Neuronal stem cell (in vitro differentiated cells): ENCODE measurements around the gene TRPM3.

ENCODE experiments used
- DNase-seq: peaks from one replicate; pipeline ENCODE4 v3.0.0-alpha.2; 2013; ENCODE audit warnings: low spot score
- H2AFZ ChIP-seq: one replicate; pipeline ENCODE4 v1.6.1; 2013; ENCODE audit warnings: mild to moderate bottlenecking, low read length, inconsistent platforms
- H2AK5ac ChIP-seq: 2 replicates; pipeline ENCODE4 v1.6.1; 2013; ENCODE audit warnings: low read depth, mild to moderate bottlenecking, inconsistent platforms, low read length, moderate library complexity, mixed read lengths
- H2BK120ac ChIP-seq: 2 replicates; pipeline ENCODE4 v1.6.1; 2013; ENCODE audit warnings: low read depth, mild to moderate bottlenecking, inconsistent platforms, low read length, moderate library complexity, mixed read lengths
- H2BK12ac ChIP-seq: one replicate; pipeline ENCODE4 v1.6.1; 2013; ENCODE audit warnings: low read length, inconsistent platforms
- H2BK15ac ChIP-seq: 2 replicates; pipeline ENCODE4 v1.6.1; 2013; ENCODE audit warnings: mild to moderate bottlenecking, low read length, inconsistent platforms, mixed read lengths
- H2BK5ac ChIP-seq: one replicate; pipeline ENCODE4 v1.6.1; 2013; ENCODE audit warnings: inconsistent platforms, mild to moderate bottlenecking, low read length, moderate library complexity
- H3K14ac ChIP-seq: one replicate; pipeline ENCODE4 v1.6.1; 2013; ENCODE audit warnings: low read length, inconsistent platforms
- H3K18ac ChIP-seq: 2 replicates; pipeline ENCODE4 v1.6.1; 2013; ENCODE audit warnings: low read length, inconsistent platforms
- H3K23ac ChIP-seq: 2 replicates; pipeline ENCODE4 v1.6.1; 2013; ENCODE audit warnings: low read depth, mild to moderate bottlenecking, mixed read lengths, low read length, inconsistent platforms; ENCODE audit not compliant: poor library complexity
- H3K27ac ChIP-seq: replicated peaks from 3 replicates; pipeline ENCODE4 v1.5.1; 2013; ENCODE audit warnings: low read length, inconsistent platforms
- H3K27me3 ChIP-seq, 3 experiments: 2 replicates each; pipeline ENCODE4 v1.6.1; 2013; ENCODE audit warnings: low read length in 3 of 3, mild to moderate bottlenecking in 2 of 3, inconsistent platforms in 1 of 3, low read depth in 1 of 3, mixed read lengths in 1 of 3, moderate library complexity in 1 of 3; ENCODE audit not compliant: control insufficient read depth in 3 of 3, insufficient read depth in 3 of 3
- H3K36me3 ChIP-seq, 2 donors: replicated peaks in 1 of 2; 2 replicates each; pipeline ENCODE4 v1.6.1; 2013; ENCODE audit warnings: low read length in 2 of 2; ENCODE audit not compliant: control insufficient read depth in 2 of 2, insufficient read depth in 2 of 2
- H3K4ac ChIP-seq: 2 replicates; pipeline ENCODE4 v1.6.1; 2013; ENCODE audit warnings: inconsistent platforms, mild to moderate bottlenecking, low read length, moderate library complexity
- H3K4me1 ChIP-seq, 2 donors: 1 replicate in 1 of 2; 2 replicates in 1 of 2; pipeline ENCODE4 v1.6.1; 2013; ENCODE audit warnings: low read length in 2 of 2, low read depth in 1 of 2; ENCODE audit not compliant: control insufficient read depth in 2 of 2, insufficient read depth in 1 of 2
- H3K4me2 ChIP-seq: one replicate; pipeline ENCODE4 v1.6.1; 2013; ENCODE audit warnings: mild to moderate bottlenecking, low read length, inconsistent platforms; ENCODE audit not compliant: insufficient read depth, poor library complexity, severe bottlenecking
- H3K4me3 ChIP-seq, 2 donors: 2 replicates each; pipeline ENCODE4 v1.5.1; 2013; ENCODE audit warnings: low read length in 2 of 2, mild to moderate bottlenecking in 2 of 2, inconsistent platforms in 1 of 2, moderate library complexity in 1 of 2
- H3K79me1 ChIP-seq: one replicate; pipeline ENCODE4 v1.6.1; 2013; ENCODE audit warnings: low read depth, mild to moderate bottlenecking, inconsistent platforms, low read length, moderate library complexity
- H3K9ac ChIP-seq: one replicate; pipeline ENCODE4 v1.6.1; 2013; ENCODE audit warnings: mild to moderate bottlenecking, low read depth, low read length, inconsistent platforms; ENCODE audit not compliant: poor library complexity
- H3K9me3 ChIP-seq, 2 donors: replicated peaks in 1 of 2; 2 replicates each; pipeline versions ENCODE3 to v1.6.1; 2013; ENCODE audit warnings: low read length in 2 of 2, mild to moderate bottlenecking in 2 of 2, inconsistent platforms in 1 of 2, low read depth in 1 of 2, mixed read lengths in 1 of 2, moderate library complexity in 1 of 2; ENCODE audit not compliant: control insufficient read depth in 2 of 2, insufficient read depth in 1 of 2
- H4K8ac ChIP-seq: one replicate; pipeline ENCODE4 v1.6.1; 2013; ENCODE audit warnings: low read depth, mild to moderate bottlenecking, inconsistent platforms, low read length, moderate library complexity
- H4K91ac ChIP-seq: one replicate; pipeline ENCODE4 v1.6.1; 2013; ENCODE audit warnings: low read length, low read depth, mild to moderate bottlenecking, inconsistent platforms; ENCODE audit not compliant: poor library complexity
- WGBS, 2 donors: extraction: QIAGEN DNeasy Blood & Tissue Kit; methylation state at CpG; one replicate each; pipeline ENCODE4 v1.1.7; 2013; ENCODE audit warnings: missing lambda C conversion rate in 2 of 2, mixed read lengths in 1 of 2; ENCODE audit not compliant: insufficient read length in 2 of 2, insufficient replicate concordance in 1 of 2; ENCODE audit errors: extremely low coverage in 2 of 2; 5-methylcytosine and 5-hydroxymethylcytosine counted together

TRPM3 gene

DNA sequence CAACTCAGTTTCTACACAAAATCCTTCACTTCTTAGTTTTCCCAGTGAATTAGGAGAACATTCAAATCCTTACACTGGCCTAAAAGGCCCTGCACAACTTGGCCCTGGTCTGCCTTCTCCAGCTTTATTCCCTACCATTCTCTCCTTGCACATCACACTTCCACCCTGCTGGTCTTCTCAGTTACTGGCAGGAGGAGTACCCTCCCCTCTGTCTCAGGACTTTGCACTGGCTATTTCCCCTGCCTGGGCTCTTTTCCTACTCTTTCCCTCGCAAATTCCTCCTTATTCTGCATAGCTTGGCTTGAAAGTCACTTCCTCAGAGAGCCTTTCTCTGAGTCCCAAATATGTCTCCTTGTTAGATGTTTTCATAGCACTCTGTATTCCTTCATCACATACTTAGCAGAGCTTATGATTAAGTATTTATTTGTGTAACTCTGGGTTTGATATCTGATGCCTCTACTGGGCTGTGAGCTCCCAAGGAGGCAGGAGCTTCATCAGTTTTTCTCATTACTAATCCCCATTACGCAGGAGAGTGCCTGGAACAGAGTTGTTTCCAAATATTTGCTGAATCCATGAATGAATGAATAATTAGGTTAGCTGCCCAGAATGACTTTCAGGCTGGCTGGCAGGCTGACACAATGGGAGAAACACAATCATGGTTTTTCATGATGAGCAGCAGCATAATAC, 547.1 kb downstream of the TRPM3 start:
- no peak overlapping the region for H3K18ac ChIP-seq
- WGBS, 2 donors: no CpG with 5 or more reads among the region's 2 CpGs
- H3K79me1 ChIP-seq: no peaks in the 10 kb centered on the region
- DNase-seq: no peak
- no peak overlapping the region for H3K27ac ChIP-seq
- no peak overlapping the region for H4K91ac ChIP-seq
- H2BK15ac ChIP-seq: no peak overlapping the region
- H3K4me3 ChIP-seq: no peak overlapping the region
- no peak overlapping the region for H3K9ac ChIP-seq
- H2BK5ac ChIP-seq: no peak overlapping the region
- no peak overlapping the region for H2BK12ac ChIP-seq
- no peaks in the 10 kb centered on the region for H3K27me3 ChIP-seq
- H2AFZ ChIP-seq: no peak overlapping the region
- H3K14ac ChIP-seq: no peak overlapping the region
- peaks cover 5 to 7% of the 10 kb centered on the region in 2 donors for H3K4me1 ChIP-seq
- no peak overlapping the region for H3K4ac ChIP-seq
- H3K23ac ChIP-seq: no peak overlapping the region
- H3K4me2 ChIP-seq: no peak overlapping the region
- no peaks in the 10 kb centered on the region for H3K9me3 ChIP-seq
- H4K8ac ChIP-seq: no peak overlapping the region
- H3K36me3 ChIP-seq: no peaks in the 10 kb centered on the region
- H2AK5ac ChIP-seq: no peak overlapping the region
- H2BK120ac ChIP-seq: no peak overlapping the region

DNA sequence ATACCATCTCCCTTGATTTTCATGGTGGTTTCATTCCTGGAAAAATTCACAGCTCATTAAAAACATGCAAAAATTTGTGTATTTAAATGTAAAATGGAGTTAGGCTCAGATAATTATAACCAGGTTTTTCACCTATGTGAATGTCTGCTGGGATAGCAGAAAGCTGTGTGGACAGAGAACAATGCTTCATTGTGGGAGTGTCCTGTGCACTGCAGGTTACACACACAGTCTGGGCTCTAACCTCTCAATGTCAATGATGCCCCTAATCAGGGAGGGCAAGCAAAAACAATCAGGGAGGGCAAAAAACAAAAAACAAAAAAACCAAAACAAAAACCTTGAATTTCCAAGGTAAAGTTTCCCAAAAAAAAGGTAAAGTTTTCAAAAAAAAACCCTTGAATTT, 548.1 kb downstream of the TRPM3 start:
- no peak for DNase-seq
- no peak overlapping the region for H2BK15ac ChIP-seq
- H3K14ac ChIP-seq: no peak overlapping the region
- no peak overlapping the region for H3K4me3 ChIP-seq
- no peak overlapping the region for H2BK5ac ChIP-seq
- no peak overlapping the region for H3K18ac ChIP-seq
- no peak overlapping the region for H4K8ac ChIP-seq
- H3K27me3 ChIP-seq: no peaks in the 10 kb centered on the region
- H3K4me2 ChIP-seq: no peak overlapping the region
- H2AK5ac ChIP-seq: no peak overlapping the region
- no peaks in the 10 kb centered on the region for H3K9me3 ChIP-seq
- H3K4me1 ChIP-seq: peaks cover 5 to 7% of the 10 kb centered on the region in 2 donors
- no peak overlapping the region for H2BK120ac ChIP-seq
- no peaks in the 10 kb centered on the region for H3K36me3 ChIP-seq
- no peak overlapping the region for H2AFZ ChIP-seq
- H3K4ac ChIP-seq: no peak overlapping the region
- no peak overlapping the region for H3K23ac ChIP-seq
- no peaks in the 10 kb centered on the region for H3K79me1 ChIP-seq
- no peak overlapping the region for H3K9ac ChIP-seq
- H2BK12ac ChIP-seq: no peak overlapping the region
- H4K91ac ChIP-seq: no peak overlapping the region
- no peak overlapping the region for H3K27ac ChIP-seq

DNA sequence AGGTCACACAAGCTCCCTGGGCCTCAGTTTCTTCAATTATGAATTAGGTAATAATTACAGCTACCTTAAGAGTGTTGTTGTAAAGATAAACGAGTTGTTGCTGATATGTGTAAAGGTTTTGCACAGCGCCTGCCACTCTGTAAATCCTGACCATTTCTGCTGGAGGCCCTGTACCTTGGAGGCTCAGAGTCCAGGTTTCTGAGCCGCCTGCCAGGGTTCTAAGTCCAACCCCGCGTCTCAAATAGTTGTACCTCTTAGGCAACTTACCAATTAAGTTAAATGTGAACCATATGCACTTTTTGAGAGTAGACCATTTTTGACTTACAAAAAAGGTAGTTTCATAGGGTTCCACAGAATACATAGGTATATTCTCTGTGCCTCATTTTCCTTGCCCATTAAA, 550.2 kb downstream of the TRPM3 start:
- Histone ChIP-seq H2BK12ac (no peak overlapping the region), H2AK5ac (no peak overlapping the region)

DNA sequence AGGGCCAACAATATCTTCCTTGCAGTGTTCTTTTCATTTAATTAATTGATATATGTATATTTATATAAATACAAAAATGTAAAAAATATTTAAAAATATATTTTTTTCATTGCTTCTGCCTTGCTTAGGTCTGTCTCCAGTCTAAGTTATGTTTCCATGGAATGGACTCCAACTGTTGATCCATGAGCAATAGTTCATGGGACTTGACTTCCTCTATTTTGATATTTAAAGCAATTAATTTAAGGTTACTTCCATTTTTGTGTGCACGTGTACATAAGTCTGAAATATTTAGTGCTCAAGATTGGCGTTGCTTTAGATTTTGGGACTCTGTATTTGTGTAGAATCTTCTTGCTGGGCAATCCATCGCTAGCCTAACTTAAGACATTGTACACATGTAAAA, 551.6 kb downstream of the TRPM3 start:
- no peak overlapping the region for H2BK120ac ChIP-seq
- H3K4me1 ChIP-seq: peaks cover 7 to 15% of the 10 kb centered on the region in 2 donors
- no peak overlapping the region for H3K14ac ChIP-seq
- no peaks in the 10 kb centered on the region for H3K9me3 ChIP-seq
- H2AFZ ChIP-seq: no peak overlapping the region
- no peak overlapping the region for H3K4me2 ChIP-seq
- no peak overlapping the region for H3K4me3 ChIP-seq
- no peak overlapping the region for H3K18ac ChIP-seq
- H3K27me3 ChIP-seq: no peaks in the 10 kb centered on the region
- WGBS, 2 donors: no CpG with 5 or more reads among the region's 3 CpGs
- no peak overlapping the region for H2AK5ac ChIP-seq
- H2BK5ac ChIP-seq: no peak overlapping the region
- no peak overlapping the region for H2BK12ac ChIP-seq
- no peak overlapping the region for H3K9ac ChIP-seq
- H3K79me1 ChIP-seq: no peaks in the 10 kb centered on the region
- no peak overlapping the region for H3K4ac ChIP-seq
- no peak overlapping the region for H3K27ac ChIP-seq
- H4K8ac ChIP-seq: no peak overlapping the region
- no peak overlapping the region for H4K91ac ChIP-seq
- H3K36me3 ChIP-seq: no peaks in the 10 kb centered on the region
- no peak overlapping the region for H2BK15ac ChIP-seq
- no peak for DNase-seq
- H3K23ac ChIP-seq: no peak overlapping the region

More for the DNA sequence above, 550.2 kb downstream of the TRPM3 start:
- H3K79me1 ChIP-seq: no peaks in the 10 kb centered on the region
- H3K14ac ChIP-seq: no peak overlapping the region
- H3K4ac ChIP-seq: no peak overlapping the region
- no peak overlapping the region for H3K4me2 ChIP-seq
- H2BK15ac ChIP-seq: no peak overlapping the region
- peaks cover 7 to 11% of the 10 kb centered on the region in 2 donors for H3K4me1 ChIP-seq
- H2AFZ ChIP-seq: no peak overlapping the region
- H3K27ac ChIP-seq: no peak overlapping the region
- no peak overlapping the region for H3K23ac ChIP-seq
- H3K4me3 ChIP-seq: no peak overlapping the region
- WGBS, 2 donors: no CpG with 5 or more reads among the region's 5 CpGs
- no peak for DNase-seq
- no peak overlapping the region for H3K9ac ChIP-seq
- H3K18ac ChIP-seq: no peak overlapping the region
- no peak overlapping the region for H2BK120ac ChIP-seq
- H4K91ac ChIP-seq: no peak overlapping the region
- no peaks in the 10 kb centered on the region for H3K9me3 ChIP-seq
- H3K27me3 ChIP-seq: no peaks in the 10 kb centered on the region
- H4K8ac ChIP-seq: no peak overlapping the region
- H3K36me3 ChIP-seq: no peaks in the 10 kb centered on the region
- H2BK5ac ChIP-seq: no peak overlapping the region
